Karpas-422 (cell line): ENCODE measurements around the gene SMARCB1. TPM values are rescaled to one million over a fixed set of nuclear protein-coding genes. Genes with fewer than 3 reads are reported as not detected.
A peak's percentile ranks its signal among the peaks of the same experiment; 100 is the strongest.

Experiments used
- DNase-seq: peaks from one replicate; pipeline ENCODE4 v3.0.0-alpha.2; 2015
- H2AFZ ChIP-seq: fragments of 200-600 bp; sonication (generic); 2 replicates; pipeline ENCODE4 v1.6.1; 2014; ENCODE audit warnings: antibody characterized with exemption, low read length, mixed read lengths
- H3K27ac ChIP-seq: fragments of 200-600 bp; sonication (generic); 2 replicates; pipeline ENCODE4 v1.5.1; 2014; ENCODE audit warnings: mild to moderate bottlenecking, low read length, moderate library complexity
- H3K27me3 ChIP-seq: fragments of 200-600 bp; sonication (generic); 2 replicates; pipeline ENCODE4 v1.6.1; 2014; ENCODE audit warnings: low read length, mixed read lengths
- H3K36me3 ChIP-seq: fragments of 200-600 bp; sonication (generic); 2 replicates; pipeline ENCODE4 v1.6.1; 2014; ENCODE audit warnings: low read length, mixed read lengths; ENCODE audit not compliant: insufficient read depth
- H3K4me1 ChIP-seq: fragments of 200-600 bp; sonication (generic); 2 replicates; pipeline ENCODE4 v1.6.1; 2014; ENCODE audit warnings: mild to moderate bottlenecking, low read length, mixed read lengths
- H3K4me2 ChIP-seq: fragments of 200-600 bp; sonication (generic); 2 replicates; pipeline ENCODE4 v1.6.1; 2014; ENCODE audit warnings: low read length, low read depth, mild to moderate bottlenecking; ENCODE audit not compliant: poor library complexity, severe bottlenecking
- H3K4me3 ChIP-seq: fragments of 200-600 bp; sonication (generic); 2 replicates; pipeline ENCODE4 v1.5.1; 2014; ENCODE audit warnings: mild to moderate bottlenecking, antibody characterized with exemption, low read length, mixed read lengths
- H3K79me2 ChIP-seq: fragments of 200-600 bp; sonication (generic); 2 replicates; pipeline ENCODE4 v1.6.1; 2014; ENCODE audit warnings: mild to moderate bottlenecking, low read length, mixed read lengths
- H3K9ac ChIP-seq: fragments of 200-600 bp; sonication (generic); 2 replicates; pipeline ENCODE4 v1.6.0; 2014; ENCODE audit warnings: low read length
- H3K9me2 ChIP-seq: fragments of 200-600 bp; sonication (generic), shearing (Covaris generic); replicated peaks from 2 replicates; pipeline ENCODE4 v1.6.0; 2014; ENCODE audit warnings: mild to moderate bottlenecking, low read length, moderate library complexity; ENCODE audit not compliant: insufficient read depth
- H3K9me3 ChIP-seq: fragments of 300-700, 200-600 bp; sonication (generic); 2 replicates; pipeline ENCODE4 v1.6.1; 2014; ENCODE audit warnings: low read length, mixed read lengths
- H4K20me1 ChIP-seq: fragments of 200-600 bp; sonication (generic); 2 replicates; pipeline ENCODE4 v1.6.1; 2014; ENCODE audit warnings: mild to moderate bottlenecking, antibody characterized with exemption, low read length, low read depth; ENCODE audit not compliant: insufficient read depth
- total RNA-seq: library from RNA; depleted of rRNA; stranded (reverse); fragments of >200 nt; shearing (Covaris generic); gene quantifications from 2 replicates; pipeline ENCODE4 v1.2.3, GENCODE V29; 2014; ENCODE audit warnings: low replicate concordance

SMARCB1 gene
- total RNA-seq, 1 experiment from 2014 or later: 400 TPM

- peaks cover 10% of the 10 kb centered on the region for H4K20me1 ChIP-seq
- H3K4me2 ChIP-seq: no peak overlapping the region
- 0 out of 2 replicates have a peak, but pooled peaks cover 14% of the 10 kb centered on the region for H3K36me3 ChIP-seq
- H3K79me2 ChIP-seq: peaks cover 13% of the 10 kb centered on the region
- no peak for DNase-seq
- H2AFZ ChIP-seq: no peak overlapping the region
- H3K4me1 ChIP-seq: peaks cover 16% of the 10 kb centered on the region
- no peaks in the 10 kb centered on the region for H3K27me3 ChIP-seq
- no peaks in the 10 kb centered on the region for H3K9me2 ChIP-seq
- no peak overlapping the region for H3K9ac ChIP-seq
- H3K27ac ChIP-seq: no peak overlapping the region
- no peak overlapping the region for H3K4me3 ChIP-seq
- no peaks in the 10 kb centered on the region for H3K9me3 ChIP-seq
These were observed 3.3 kb upstream of the SMARCB1 start for GRCh38 chr22:23783265-23784150.

- H3K9ac ChIP-seq: no peak overlapping the region
- H3K4me2 ChIP-seq: no peak overlapping the region
- H3K27ac ChIP-seq: peak overlapping the region; percentile 32; the same call in 1 of the 2 replicates
- peaks cover 20% of the 10 kb centered on the region for H3K79me2 ChIP-seq
- no peak for DNase-seq
- no peaks in the 10 kb centered on the region for H3K27me3 ChIP-seq
- H2AFZ ChIP-seq: no peak overlapping the region
- H3K9me3 ChIP-seq: no peaks in the 10 kb centered on the region
- H3K9me2 ChIP-seq: no peaks in the 10 kb centered on the region
- no peak overlapping the region for H3K4me3 ChIP-seq
- H4K20me1 ChIP-seq: peaks cover 12% of the 10 kb centered on the region
- peaks cover 23% of the 10 kb centered on the region for H3K4me1 ChIP-seq
- H3K36me3 ChIP-seq: 0 out of 2 replicates have a peak, but pooled peaks cover 15% of the 10 kb centered on the region
These were observed 2.5 kb upstream of the SMARCB1 start for GRCh38 chr22:23784215-23784732.

GRCh38 chr22:23786261-23786710, 480 bp upstream of the SMARCB1 start:
- Histone ChIP-seq H3K27ac (peak overlapping the region; percentile 92), H3K9ac (peak overlapping the region; percentile 92), H3K4me1 (peaks cover 33% of the 10 kb centered on the region), H3K79me2 (peaks cover 40% of the 10 kb centered on the region), H3K9me2 (no peaks in the 10 kb centered on the region), H2AFZ (peak overlapping the region; percentile 21; the same call in 1 of the 2 replicates), H3K36me3 (peaks cover 16% of the 10 kb centered on the region; the same call in 1 of the 2 replicates), H4K20me1 (peaks cover 26% of the 10 kb centered on the region), H3K4me2 (peak overlapping the region; percentile 100), H3K9me3 (no peaks in the 10 kb centered on the region), H3K27me3 (no peaks in the 10 kb centered on the region), H3K4me3 (peak overlapping the region; percentile 100)
- no peak for DNase-seq

- peaks cover 37% of the 10 kb centered on the region for H4K20me1 ChIP-seq
- H3K9ac ChIP-seq: peak overlapping the region; percentile 92
- peak overlapping the region; percentile 100 for H3K4me2 ChIP-seq
- H3K9me3 ChIP-seq: no peaks in the 10 kb centered on the region
- H3K36me3 ChIP-seq: peaks cover 29% of the 10 kb centered on the region; the same call in 1 of the 2 replicates
- peak overlapping the region; percentile 100 for H3K4me3 ChIP-seq
- no peaks in the 10 kb centered on the region for H3K27me3 ChIP-seq
- peak overlapping the region; percentile 92 for H3K27ac ChIP-seq
- no peak overlapping the region for H2AFZ ChIP-seq
- peaks cover 53% of the 10 kb centered on the region for H3K79me2 ChIP-seq
- no peaks in the 10 kb centered on the region for H3K9me2 ChIP-seq
- DNase-seq: no peak
- H3K4me1 ChIP-seq: peaks cover 33% of the 10 kb centered on the region
These were observed 782 bp downstream of the SMARCB1 start for GRCh38 chr22:23787600-23787896.

- Histone ChIP-seq H3K36me3 (peaks cover 32% of the 10 kb centered on the region; the same call in 1 of the 2 replicates), H3K4me3 (peak overlapping the region; percentile 100), H3K9me2 (no peaks in the 10 kb centered on the region), H3K79me2 (peaks cover 56% of the 10 kb centered on the region), H3K9me3 (no peaks in the 10 kb centered on the region), H3K27ac (peak overlapping the region; percentile 92), H3K9ac (peak overlapping the region; percentile 92), H4K20me1 (peaks cover 37% of the 10 kb centered on the region), H2AFZ (no peak overlapping the region), H3K27me3 (no peaks in the 10 kb centered on the region), H3K4me1 (peaks cover 33% of the 10 kb centered on the region), H3K4me2 (peak overlapping the region; percentile 100)
- DNase-seq: no peak
These were observed 1.1 kb downstream of the SMARCB1 start for GRCh38 chr22:23787910-23788309.

GRCh38 chr22:23789121-23789520, 2.4 kb downstream of the SMARCB1 start:
- Histone ChIP-seq H3K4me3 (no peak overlapping the region), H3K4me1 (peaks cover 33% of the 10 kb centered on the region), H3K79me2 (peaks cover 59% of the 10 kb centered on the region), H4K20me1 (peaks cover 37% of the 10 kb centered on the region), H2AFZ (no peak overlapping the region), H3K27me3 (no peaks in the 10 kb centered on the region), H3K9me3 (no peaks in the 10 kb centered on the region), H3K4me2 (peak overlapping the region; percentile 100), H3K36me3 (peaks cover 37% of the 10 kb centered on the region; the same call in 1 of the 2 replicates), H3K9me2 (no peaks in the 10 kb centered on the region), H3K27ac (peak overlapping the region; percentile 92), H3K9ac (peak overlapping the region; percentile 3)
- no peak for DNase-seq

- H2AFZ ChIP-seq: no peak overlapping the region
- H3K79me2 ChIP-seq: peaks cover 59% of the 10 kb centered on the region
- no peaks in the 10 kb centered on the region for H3K27me3 ChIP-seq
- no peaks in the 10 kb centered on the region for H3K9me2 ChIP-seq
- peak overlapping the region; percentile 100 for H3K4me2 ChIP-seq
- peak overlapping the region; percentile 3 for H3K9ac ChIP-seq
- H3K9me3 ChIP-seq: no peaks in the 10 kb centered on the region
- H4K20me1 ChIP-seq: peaks cover 37% of the 10 kb centered on the region
- H3K4me1 ChIP-seq: peaks cover 33% of the 10 kb centered on the region
- peaks cover 40% of the 10 kb centered on the region; the same call in 1 of the 2 replicates for H3K36me3 ChIP-seq
- no peak overlapping the region for H3K4me3 ChIP-seq
- no peak for DNase-seq
- H3K27ac ChIP-seq: peak overlapping the region; percentile 92
These were observed 2.9 kb downstream of the SMARCB1 start for GRCh38 chr22:23789638-23790037.
